ENCODE data around the gene MAPKBP1. TPM values are rescaled to one million over a fixed set of nuclear protein-coding genes. Genes with fewer than 3 reads are reported as not detected.

Gene MAPKBP1
- total RNA-seq, 1 experiment from 2014 or later = 9.9 TPM

- TF ChIP-seq, protein P1, sequence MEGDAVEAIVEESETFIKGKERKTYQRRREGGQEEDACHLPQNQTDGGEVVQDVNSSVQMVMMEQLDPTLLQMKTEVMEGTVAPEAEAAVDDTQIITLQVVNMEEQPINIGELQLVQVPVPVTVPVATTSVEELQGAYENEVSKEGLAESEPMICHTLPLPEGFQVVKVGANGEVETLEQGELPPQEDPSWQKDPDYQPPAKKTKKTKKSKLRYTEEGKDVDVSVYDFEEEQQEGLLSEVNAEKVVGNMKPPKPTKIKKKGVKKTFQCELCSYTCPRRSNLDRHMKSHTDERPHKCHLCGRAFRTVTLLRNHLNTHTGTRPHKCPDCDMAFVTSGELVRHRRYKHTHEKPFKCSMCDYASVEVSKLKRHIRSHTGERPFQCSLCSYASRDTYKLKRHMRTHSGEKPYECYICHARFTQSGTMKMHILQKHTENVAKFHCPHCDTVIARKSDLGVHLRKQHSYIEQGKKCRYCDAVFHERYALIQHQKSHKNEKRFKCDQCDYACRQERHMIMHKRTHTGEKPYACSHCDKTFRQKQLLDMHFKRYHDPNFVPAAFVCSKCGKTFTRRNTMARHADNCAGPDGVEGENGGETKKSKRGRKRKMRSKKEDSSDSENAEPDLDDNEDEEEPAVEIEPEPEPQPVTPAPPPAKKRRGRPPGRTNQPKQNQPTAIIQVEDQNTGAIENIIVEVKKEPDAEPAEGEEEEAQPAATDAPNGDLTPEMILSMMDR (IDR thresholded peaks at IDR 0.05; ENCODE audit: unreplicated experiment) = no peak
- H3K4me1 Mint-ChIP-seq (ENCODE audit: low read depth, unreplicated experiment) = no peaks in the 10 kb centered on the region
- H3K36me3 Mint-ChIP-seq (ENCODE audit: insufficient read depth, unreplicated experiment) = peaks cover 3% of the 10 kb centered on the region
- H3K27me3 Mint-ChIP-seq (ENCODE audit: unreplicated experiment) = no peaks in the 10 kb centered on the region
- no peaks in the 10 kb centered on the region for H3K9me3 Mint-ChIP-seq (ENCODE audit: low read depth, unreplicated experiment)
- no TSS peak for BruUV-seq (replicated peaks)
- no peak overlapping the region for H3K27ac Mint-ChIP-seq (ENCODE audit: unreplicated experiment)
- no peak overlapping the region for H3K4me3 Mint-ChIP-seq (ENCODE audit: low read depth, unreplicated experiment)
- intact Hi-C loops (cut with micrococcal nuclease; ENCODE audit: unreplicated experiment) = no loop called here
- no peak for DNase-seq
- CTCF ChIA-PET = no interaction called here
Measured at GRCh38 chr15:41779662-41780157, 5.4 kb downstream of the MAPKBP1 start.

GRCh38 chr15:41780266-41780665, 6.0 kb downstream of the MAPKBP1 start:
- Mint-ChIP-seq H3K4me3 (ENCODE audit: low read depth, unreplicated experiment) (no peak overlapping the region), H3K36me3 (ENCODE audit: insufficient read depth, unreplicated experiment) (no peaks in the 10 kb centered on the region), H3K9me3 (ENCODE audit: low read depth, unreplicated experiment) (no peaks in the 10 kb centered on the region), H3K4me1 (ENCODE audit: low read depth, unreplicated experiment) (no peaks in the 10 kb centered on the region), H3K27ac (ENCODE audit: unreplicated experiment) (no peak overlapping the region), H3K27me3 (ENCODE audit: unreplicated experiment) (no peaks in the 10 kb centered on the region)
- DNase-seq = no peak
- no TSS peak for BruUV-seq (replicated peaks)
- CTCF ChIA-PET = no interaction called here
- TF ChIP-seq, protein P1 (IDR thresholded peaks at IDR 0.05; ENCODE audit: unreplicated experiment) = no peak
- intact Hi-C loops (cut with micrococcal nuclease; ENCODE audit: unreplicated experiment) = no loop called here

DNA sequence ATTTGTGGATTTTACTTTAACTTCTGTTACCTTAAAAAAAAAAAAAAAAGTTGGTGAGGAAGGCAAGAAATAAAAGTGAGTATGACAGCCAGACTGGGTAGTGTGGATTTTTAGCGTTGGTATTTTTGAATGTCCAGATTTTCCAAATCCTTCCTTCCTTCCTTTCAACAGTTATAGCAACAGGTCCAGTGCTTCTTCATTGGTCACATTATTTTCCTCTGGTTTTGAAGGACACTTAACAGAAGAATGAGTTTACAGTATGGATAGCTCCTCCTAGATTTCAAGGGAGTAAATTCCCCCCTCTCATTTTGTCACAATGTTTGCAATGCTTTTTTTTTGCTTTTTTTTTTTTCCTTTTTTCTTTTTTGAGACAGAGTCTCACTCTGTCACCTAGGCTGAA, 6.4 kb downstream of the MAPKBP1 start:
- H3K4me3 Mint-ChIP-seq (ENCODE audit: low read depth, unreplicated experiment) = no peak overlapping the region
- CTCF ChIA-PET = no interaction called here
- intact Hi-C loops (cut with micrococcal nuclease; ENCODE audit: unreplicated experiment) = no loop called here
- TF ChIP-seq, protein P1 (IDR thresholded peaks at IDR 0.05; ENCODE audit: unreplicated experiment) = no peak
- H3K9me3 Mint-ChIP-seq (ENCODE audit: low read depth, unreplicated experiment) = no peaks in the 10 kb centered on the region
- H3K36me3 Mint-ChIP-seq (ENCODE audit: insufficient read depth, unreplicated experiment) = no peaks in the 10 kb centered on the region
- H3K27me3 Mint-ChIP-seq (ENCODE audit: unreplicated experiment) = no peaks in the 10 kb centered on the region
- no TSS peak for BruUV-seq (replicated peaks)
- no peak for DNase-seq
- no peak overlapping the region for H3K27ac Mint-ChIP-seq (ENCODE audit: unreplicated experiment)
- no peaks in the 10 kb centered on the region for H3K4me1 Mint-ChIP-seq (ENCODE audit: low read depth, unreplicated experiment)

DNA sequence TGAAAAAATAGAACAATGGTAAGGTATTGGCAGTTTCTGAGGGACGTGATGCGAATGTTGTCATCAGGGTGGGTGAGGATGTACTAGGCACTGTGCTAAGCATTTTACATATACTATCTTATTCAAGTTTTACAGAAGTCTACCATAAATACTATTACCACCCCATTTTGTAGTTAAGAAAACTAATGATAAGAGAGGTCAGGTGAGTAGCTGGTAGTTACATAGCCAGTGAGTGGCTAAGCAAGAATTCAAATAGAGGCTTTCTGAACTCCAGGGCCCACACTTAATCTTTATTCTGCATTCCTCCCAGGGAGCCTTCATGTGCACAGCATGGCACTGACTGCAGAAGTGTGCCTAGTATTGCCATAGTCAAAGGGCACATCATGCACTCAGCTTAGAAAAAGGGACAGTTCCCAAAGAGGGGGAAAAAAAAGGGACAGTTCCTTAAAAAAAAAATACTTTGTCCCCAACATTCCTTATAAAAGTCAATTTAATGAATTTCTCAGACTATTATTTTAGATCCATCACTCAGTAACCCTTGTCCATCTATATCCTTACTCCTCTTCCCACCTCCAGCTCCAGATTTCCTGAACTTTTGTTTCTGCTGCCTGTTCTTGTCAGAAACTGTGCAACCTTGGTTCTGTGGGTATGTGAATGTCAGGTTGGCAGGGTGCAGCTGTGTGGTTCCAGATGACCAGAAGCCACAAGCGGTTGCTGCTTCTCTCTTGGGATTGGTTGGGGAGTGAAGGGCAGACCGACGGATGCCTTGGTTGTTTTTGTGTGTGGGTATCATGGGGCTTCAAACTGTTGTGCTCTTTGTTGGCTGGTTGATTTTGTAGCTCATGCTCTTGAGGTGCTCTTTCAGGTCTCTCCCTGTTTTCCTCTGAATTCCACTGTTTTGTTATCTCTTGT, 8.3 kb downstream of the MAPKBP1 start:
- TF ChIP-seq, protein P1 (IDR thresholded peaks at IDR 0.05; ENCODE audit: unreplicated experiment) = no peak
- H3K36me3 Mint-ChIP-seq (ENCODE audit: insufficient read depth, unreplicated experiment) = no peaks in the 10 kb centered on the region
- no peak overlapping the region for H3K4me3 Mint-ChIP-seq (ENCODE audit: low read depth, unreplicated experiment)
- no peak overlapping the region for H3K27ac Mint-ChIP-seq (ENCODE audit: unreplicated experiment)
- no peaks in the 10 kb centered on the region for H3K4me1 Mint-ChIP-seq (ENCODE audit: low read depth, unreplicated experiment)
- H3K27me3 Mint-ChIP-seq (ENCODE audit: unreplicated experiment) = no peaks in the 10 kb centered on the region
- no peaks in the 10 kb centered on the region for H3K9me3 Mint-ChIP-seq (ENCODE audit: low read depth, unreplicated experiment)
- intact Hi-C loops (cut with micrococcal nuclease; ENCODE audit: unreplicated experiment) = no loop called here
- CTCF ChIA-PET = interaction anchor here (0.7 kb wide), 1 partner anchor 106 kb away, joined by 3 read pairs; no protein-coding TSS in a partner anchor
- no peak for DNase-seq
- BruUV-seq (replicated peaks) = no TSS peak

Data from Calu3 (cell line).